WTC11 (cell line): ENCODE results near the gene ENO2.

Experiments used
- ATF3 ChIP-seq: sonication (generic); formaldehyde crosslinking; conservative IDR thresholded peaks from 2 replicates; pipeline ENCODE4 v1.8.1; 2022; ENCODE audit warnings: mild to moderate bottlenecking, missing genetic modification reagents
- CREB1 ChIP-seq: sonication (generic); formaldehyde crosslinking; IDR thresholded peaks from 2 replicates; pipeline ENCODE4 v1.8.0; 2023; ENCODE audit warnings: mild to moderate bottlenecking, missing genetic modification reagents
- CTCF ChIP-seq: fragments of 200-600 bp; IDR thresholded peaks from 2 replicates; pipeline ENCODE4 v1.8.0; 2022; ENCODE audit warnings: antibody characterized with exemption
- RORB ChIP-seq: fragments of 250-450 bp; sonication (Bioruptor Pico); IDR thresholded peaks from 2 replicates; pipeline ENCODE4 v1.9.0; 2021; ENCODE audit warnings: mild to moderate bottlenecking

DNA sequence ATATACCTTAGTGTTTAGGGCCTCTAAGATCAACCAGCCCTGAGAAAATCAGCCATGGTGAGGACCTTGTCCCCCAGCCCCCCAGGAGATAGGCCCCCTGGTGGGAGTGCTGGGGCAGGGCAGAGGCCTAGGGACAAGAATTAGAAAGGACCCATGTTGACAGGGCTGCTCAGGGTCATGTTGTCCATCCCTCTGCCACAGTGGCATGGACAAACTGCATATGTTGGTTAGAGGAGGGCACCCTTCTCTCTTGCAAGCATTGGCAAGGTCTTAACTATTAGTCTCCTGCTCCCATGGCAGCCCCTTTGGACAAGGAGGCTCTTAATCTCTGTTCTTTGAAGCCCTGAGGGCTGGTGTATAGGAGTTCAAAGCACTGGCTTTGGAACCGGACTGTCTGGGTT lies 36.0 kb downstream of the ENO2 start:
- TF ChIP-seq CTCF (no peak), RORB (no peak), CREB1 (no peak), ATF3 (CRISPR knock-in tag) (no peak)
